ENCODE data around the gene PPP1R14C.
A peak's percentile ranks its signal among the peaks of the same experiment; 100 is the strongest.
"Not testable (repeated sequence)": the region's sequence is repeated elsewhere in the genome, so short reads cannot be mapped to it uniquely, and the experiment has no call there.

The PPP1R14C gene

GRCh38 chr6:150169609-150170008 is 26.8 kb downstream of the PPP1R14C start:
- DNase-seq = peak; percentile 92

GRCh38 chr6:150172929-150173328 is 30.1 kb downstream of the PPP1R14C start:
- DNase-seq = no peak

GRCh38 chr6:150175586-150176151 is 32.8 kb downstream of the PPP1R14C start:
- no peak for DNase-seq

- DNase-seq = no peak
Measured at GRCh38 chr6:150176152-150176551, 33.3 kb downstream of the PPP1R14C start.

DNA sequence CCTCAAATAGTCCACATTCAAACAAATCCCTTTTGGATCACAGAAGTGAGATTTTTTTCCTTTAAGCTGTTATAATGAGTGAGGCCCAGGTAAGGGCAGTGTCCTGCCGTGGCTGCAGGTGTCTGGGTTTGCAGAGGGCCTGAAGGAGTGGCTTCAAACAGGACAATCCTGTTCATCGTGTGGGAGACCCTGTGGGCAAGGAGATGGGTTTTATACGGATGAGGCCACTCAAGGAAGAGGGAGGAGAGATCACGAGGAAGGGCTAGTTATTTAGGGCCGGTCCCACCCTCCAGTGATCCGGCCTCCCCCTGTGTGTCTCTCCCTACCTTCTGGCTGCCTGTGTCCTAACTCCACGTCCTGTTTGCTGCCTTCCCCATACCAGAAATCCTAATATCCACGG is 33.8 kb downstream of the PPP1R14C start:
- no peak for DNase-seq

- no peak for DNase-seq
Measured at GRCh38 chr6:150177259-150177951, 34.6 kb downstream of the PPP1R14C start.

GRCh38 chr6:150177952-150178520 is 35.2 kb downstream of the PPP1R14C start:
- no peak for DNase-seq

DNA sequence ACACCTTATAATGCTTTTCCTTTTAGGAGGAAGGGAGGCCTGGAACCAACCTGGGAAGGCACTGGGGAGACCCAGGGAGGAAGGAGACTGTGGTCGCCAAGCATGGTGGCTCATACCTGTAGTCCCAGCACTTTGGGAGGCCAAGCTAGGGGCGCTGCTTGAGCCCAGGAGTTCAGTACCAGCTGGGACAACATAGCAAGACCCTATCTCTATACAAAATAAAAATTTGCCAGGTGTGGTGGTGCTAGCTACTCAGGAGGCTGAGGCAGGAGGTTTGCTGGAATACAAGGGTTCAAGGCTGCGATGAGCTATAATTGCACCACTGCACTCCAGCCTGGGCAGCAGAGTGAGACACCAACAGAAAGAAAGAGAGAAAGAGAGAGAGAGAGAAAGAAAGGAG is 36.2 kb downstream of the PPP1R14C start:
- no peak for DNase-seq

GRCh38 chr6:150179907-150180424 is 37.1 kb downstream of the PPP1R14C start:
- not testable (repeated sequence) for DNase-seq

GRCh38 chr6:150180517-150180916 is 37.7 kb downstream of the PPP1R14C start:
- DNase-seq = no peak

- DNase-seq = no peak
Measured at GRCh38 chr6:150182460-150183078, 39.7 kb downstream of the PPP1R14C start.

- DNase-seq = no peak
Measured at GRCh38 chr6:150183105-150183504, 40.3 kb downstream of the PPP1R14C start.

GRCh38 chr6:150183966-150184365 is 41.1 kb downstream of the PPP1R14C start:
- no peak for DNase-seq

- no peak for DNase-seq
Measured at GRCh38 chr6:150184850-150185731, 42.2 kb downstream of the PPP1R14C start.

- DNase-seq = no peak
Measured at GRCh38 chr6:150185732-150186117, 42.9 kb downstream of the PPP1R14C start.

- DNase-seq = no peak
Measured at GRCh38 chr6:150186129-150186898, 43.5 kb downstream of the PPP1R14C start.

- not testable (repeated sequence) for DNase-seq
Measured at GRCh38 chr6:150187433-150187832, 44.6 kb downstream of the PPP1R14C start.

GRCh38 chr6:150189122-150189521 is 46.3 kb downstream of the PPP1R14C start:
- DNase-seq = no peak

- no peak for DNase-seq
Measured at GRCh38 chr6:150191809-150192208, 49.0 kb downstream of the PPP1R14C start.

GRCh38 chr6:150194195-150194594 is 51.4 kb downstream of the PPP1R14C start:
- DNase-seq = no peak

DNA sequence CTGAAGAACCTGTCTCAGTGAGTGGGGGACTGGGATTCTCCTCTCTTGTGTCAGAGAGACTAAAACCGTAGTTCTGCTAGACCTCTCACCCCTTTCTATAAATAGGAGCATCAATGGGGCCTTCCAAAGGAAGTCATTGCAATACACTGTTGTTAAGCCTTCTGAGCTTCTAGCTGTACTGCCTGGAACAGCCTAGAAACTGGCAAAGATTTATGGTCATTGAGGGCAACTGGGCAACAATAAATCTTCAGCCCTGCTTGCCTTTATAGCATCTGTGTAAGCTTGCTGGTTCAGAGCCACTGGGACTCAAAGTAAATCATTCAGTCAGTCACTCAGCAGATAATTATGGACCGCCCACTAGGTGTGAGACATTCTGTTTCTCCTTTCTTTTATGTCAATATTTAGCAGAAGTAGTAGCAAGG is 53.2 kb downstream of the PPP1R14C start:
- DNase-seq = no peak
